GM19238 (cell line): ENCODE results near the gene TOLLIP.

Source experiments
- DNase-seq: peaks from one replicate; pipeline ENCODE4 v3.0.0; 2011; ENCODE audit warnings: low spot score; ENCODE audit not compliant: insufficient read length

The TOLLIP gene

GRCh38 chr11:1299621-1300020, 9.8 kb downstream of the TOLLIP start:
- no peak for DNase-seq

GRCh38 chr11:1298695-1299492, 10.5 kb downstream of the TOLLIP start:
- no peak for DNase-seq

- DNase-seq, result no peak
Measured at GRCh38 chr11:1297576-1298473, 11.6 kb downstream of the TOLLIP start.

- no peak for DNase-seq
Measured at GRCh38 chr11:1297011-1297575, 12.3 kb downstream of the TOLLIP start.

- no peak for DNase-seq
Measured at GRCh38 chr11:1296287-1296686, 13.1 kb downstream of the TOLLIP start.

GRCh38 chr11:1295591-1295990, 13.8 kb downstream of the TOLLIP start:
- DNase-seq, result no peak

- no peak for DNase-seq
Measured at GRCh38 chr11:1295086-1295485, 14.3 kb downstream of the TOLLIP start.

GRCh38 chr11:1293619-1294015, 15.8 kb downstream of the TOLLIP start:
- DNase-seq, result no peak

- DNase-seq, result no peak
Measured at GRCh38 chr11:1292644-1293618, 16.5 kb downstream of the TOLLIP start.

- DNase-seq, result no peak
Measured at GRCh38 chr11:1292018-1292643, 17.3 kb downstream of the TOLLIP start.

- no peak for DNase-seq
Measured at GRCh38 chr11:1291295-1292017, 18.0 kb downstream of the TOLLIP start.

- DNase-seq, result no peak
Measured at GRCh38 chr11:1290052-1291040, 19.1 kb downstream of the TOLLIP start.

- DNase-seq, result no peak
Measured at GRCh38 chr11:1289211-1289935, 20.1 kb downstream of the TOLLIP start.

GRCh38 chr11:1288426-1289151, 20.8 kb downstream of the TOLLIP start:
- no peak for DNase-seq

GRCh38 chr11:1287928-1288327, 21.5 kb downstream of the TOLLIP start:
- no peak for DNase-seq

- no peak for DNase-seq
Measured at GRCh38 chr11:1285876-1286275, 23.6 kb downstream of the TOLLIP start.

GRCh38 chr11:1285316-1285744, 24.1 kb downstream of the TOLLIP start:
- no peak for DNase-seq
